ENCODE results near the gene SHANK2. TPM values are rescaled to one million over a fixed set of nuclear protein-coding genes. Genes with fewer than 3 reads are reported as not detected.

SHANK2 gene
- total and polyA plus RNA-seq, 2 donors from 2014 or later, result 4.0 to 57.8 TPM

Other genes with a start within 250 kb of the SHANK2 start
- gene DHCR7, start 195.8 kb upstream of the SHANK2 start, total RNA-seq, result 17.8 TPM
- gene DHCR7, start 195.8 kb upstream of the SHANK2 start, polyA plus RNA-seq (ENCODE audit: insufficient read depth, low read depth, low replicate concordance), result 35.2 TPM
- 72.9 TPM for gene NADSYN1, start 200.6 kb upstream of the SHANK2 start, total RNA-seq
- gene NADSYN1, start 200.6 kb upstream of the SHANK2 start, polyA plus RNA-seq (ENCODE audit: insufficient read depth, low read depth, low replicate concordance), result 34.9 TPM